Esophagus squamous epithelium (tissue), 4 donors: Measurements from ENCODE around the gene RMND5A.

Experiments used
- POLR2A ChIP-seq, 4 donors: fragments of 450-650 bp; IDR thresholded peaks; one replicate each; pipeline ENCODE4 v1.6.1; 2017; ENCODE audit warnings: antibody characterized with exemption in 4 of 4, mild to moderate bottlenecking in 4 of 4, moderate library complexity in 3 of 4
- TF ChIP-seq, protein P1 (sequence below), 6 experiments: fragments of 450-650 bp in 4 of 6; fragments of 200-600 bp in 2 of 6; sonication (generic) in 2 of 6; IDR thresholded peaks; one replicate each; pipeline ENCODE4 v1.5.1; 2016 to 2019; ENCODE audit warnings: antibody characterized with exemption in 6 of 6, mild to moderate bottlenecking in 4 of 6, moderate library complexity in 4 of 6

- TF ChIP-seq, protein P1, sequence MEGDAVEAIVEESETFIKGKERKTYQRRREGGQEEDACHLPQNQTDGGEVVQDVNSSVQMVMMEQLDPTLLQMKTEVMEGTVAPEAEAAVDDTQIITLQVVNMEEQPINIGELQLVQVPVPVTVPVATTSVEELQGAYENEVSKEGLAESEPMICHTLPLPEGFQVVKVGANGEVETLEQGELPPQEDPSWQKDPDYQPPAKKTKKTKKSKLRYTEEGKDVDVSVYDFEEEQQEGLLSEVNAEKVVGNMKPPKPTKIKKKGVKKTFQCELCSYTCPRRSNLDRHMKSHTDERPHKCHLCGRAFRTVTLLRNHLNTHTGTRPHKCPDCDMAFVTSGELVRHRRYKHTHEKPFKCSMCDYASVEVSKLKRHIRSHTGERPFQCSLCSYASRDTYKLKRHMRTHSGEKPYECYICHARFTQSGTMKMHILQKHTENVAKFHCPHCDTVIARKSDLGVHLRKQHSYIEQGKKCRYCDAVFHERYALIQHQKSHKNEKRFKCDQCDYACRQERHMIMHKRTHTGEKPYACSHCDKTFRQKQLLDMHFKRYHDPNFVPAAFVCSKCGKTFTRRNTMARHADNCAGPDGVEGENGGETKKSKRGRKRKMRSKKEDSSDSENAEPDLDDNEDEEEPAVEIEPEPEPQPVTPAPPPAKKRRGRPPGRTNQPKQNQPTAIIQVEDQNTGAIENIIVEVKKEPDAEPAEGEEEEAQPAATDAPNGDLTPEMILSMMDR (IDR thresholded peaks at IDR 0.05): no peak
- no peak for TF ChIP-seq POLR2A (IDR thresholded peaks at IDR 0.05)
Observed at GRCh38 chr2:86768189-86768949, 48.3 kb downstream of the RMND5A start.
